Stimulated activated CD4-positive, alpha-beta T cell treated with anti-CD3 and anti-CD28 coated beads, Interleukin-1b, Interleukin-23, amount 100 ng/mL, for 48 hours (primary cell): ENCODE data around the gene NDUFA11.
"Not testable (repeated sequence)": the region's sequence is repeated elsewhere in the genome, so short reads cannot be mapped to it uniquely, and the experiment has no call there.

Experiments used
- DNase-seq: peaks from one replicate; pipeline ENCODE4 v3.0.0-alpha.2; 2020

The NDUFA11 gene

GRCh38 chr19:5854121-5854520 lies 49.5 kb downstream of the NDUFA11 start:
- DNase-seq: not testable (repeated sequence)

DNA sequence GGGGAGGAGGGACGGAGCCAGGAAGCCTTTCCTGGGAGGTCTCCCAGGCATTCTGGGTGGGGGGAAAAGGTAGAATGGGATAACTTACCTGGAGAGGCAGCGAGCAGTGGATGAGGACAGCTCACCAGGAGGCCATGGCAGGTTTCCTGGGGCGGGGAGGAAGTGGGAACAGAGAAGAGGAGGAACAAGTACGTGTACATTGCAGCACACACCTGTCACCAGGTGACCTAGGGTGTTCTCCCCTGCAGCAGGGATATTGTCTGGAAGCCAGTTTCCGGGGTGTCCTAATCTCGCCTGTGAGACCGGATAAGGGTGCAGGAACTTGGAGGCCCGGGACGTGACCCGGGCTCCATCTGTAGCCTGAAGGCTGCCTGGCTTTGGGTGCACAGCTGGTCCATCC lies 52.3 kb downstream of the NDUFA11 start, which contains the start of gene FUT3:
Gene FUT3, minus strand, starts transcription at position 148 of the 400 bp plus-strand sequence.
- DNase-seq: no peak

GRCh38 chr19:5850743-5851293 lies 52.8 kb downstream of the NDUFA11 start:
- no peak for DNase-seq

DNA sequence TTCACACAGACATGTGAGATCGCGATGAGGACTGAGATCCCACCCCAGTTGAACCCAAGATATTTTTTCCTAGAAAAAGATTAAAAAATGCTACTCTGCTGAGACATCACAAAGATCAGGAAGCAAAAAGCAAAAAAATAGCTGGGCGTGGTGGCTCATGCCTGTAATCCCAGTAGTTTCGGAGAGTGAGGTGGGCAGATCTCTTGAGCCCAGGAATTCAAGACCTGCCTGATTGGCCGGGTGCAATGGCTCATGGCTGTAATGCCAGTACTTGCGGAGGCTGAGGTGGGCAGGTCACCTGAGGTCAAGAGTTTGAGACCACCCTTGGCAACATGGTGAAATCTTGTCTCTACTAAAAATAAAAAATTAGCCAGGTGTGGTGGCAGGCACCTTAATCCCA lies 53.4 kb downstream of the NDUFA11 start:
- DNase-seq: no peak

DNA sequence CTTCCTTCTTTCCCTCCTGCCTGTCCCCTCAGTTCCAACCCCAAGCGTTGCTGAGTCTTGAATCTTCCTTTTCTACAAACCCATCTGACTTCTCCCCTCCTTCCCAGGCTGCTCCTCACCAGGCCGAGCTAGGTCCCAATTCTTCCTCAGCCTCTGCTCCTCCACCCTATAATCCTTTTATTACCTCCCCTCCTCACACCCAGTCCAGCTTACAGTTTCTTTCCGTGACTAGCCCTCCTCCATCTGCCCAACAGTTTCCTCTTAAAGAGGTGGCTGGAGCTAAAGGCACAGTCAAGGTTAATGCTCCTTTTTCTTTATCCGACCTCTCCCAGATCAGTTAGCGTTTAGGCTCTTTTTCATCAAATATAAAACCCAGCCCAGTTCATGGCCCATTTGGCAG lies 55.0 kb downstream of the NDUFA11 start:
- not testable (repeated sequence) for DNase-seq

DNA sequence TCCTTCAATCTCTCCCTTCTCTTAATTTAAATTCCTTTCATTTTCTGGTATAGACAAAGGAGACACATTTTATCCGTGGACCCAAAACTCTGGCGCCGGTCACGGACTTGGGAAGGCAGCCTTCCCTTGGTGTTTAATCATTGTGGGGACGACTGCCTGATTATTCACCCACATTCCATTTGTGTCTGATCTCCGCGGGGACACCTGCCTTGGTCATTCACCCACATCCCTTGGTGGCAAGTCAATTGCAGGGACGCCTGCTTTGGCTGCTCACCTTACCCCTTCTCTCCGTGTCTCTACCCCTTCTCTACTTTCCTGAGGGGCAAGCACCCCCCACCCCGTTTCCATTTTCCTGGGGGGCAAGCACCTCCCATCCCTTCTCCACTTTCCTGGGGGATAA lies 55.7 kb downstream of the NDUFA11 start:
- DNase-seq: not testable (repeated sequence)
